Panc1 (cell line): Measurements from ENCODE around the gene PRRT1B.

Experiments
- CTCF ChIP-seq: fragments of 450-650 bp; IDR thresholded peaks from 2 replicates; pipeline ENCODE4 v1.5.1; 2017; ENCODE audit warnings: mild to moderate bottlenecking
- SIN3A ChIP-seq: IDR thresholded peaks from 2 replicates; pipeline ENCODE4 v1.6.1; 2012; ENCODE audit warnings: low read depth, mild to moderate bottlenecking, low read length, moderate library complexity, borderline replicate concordance; ENCODE audit not compliant: insufficient read depth

- TF ChIP-seq CTCF (no peak), SIN3A (no peak)
Observed at GRCh38 chr9:131500377-131500776, 44.9 kb upstream of the PRRT1B start.
